HepG2 (cell line): ENCODE results near the gene FUCA1. TPM values are rescaled to one million over a fixed set of nuclear protein-coding genes. Genes with fewer than 3 reads are reported as not detected.
A peak's percentile ranks its signal among the peaks of the same experiment; 100 is the strongest.

Source experiments
- CENPX ChIP-seq: sonication (generic); formaldehyde crosslinking; IDR thresholded peaks from 2 replicates; pipeline ENCODE4 v1.9.0; 2021; ENCODE audit warnings: mild to moderate bottlenecking, missing genetic modification reagents, moderate library complexity
- DNMT3B ChIP-seq: conservative IDR thresholded peaks from 2 replicates; pipeline ENCODE4 v1.6.1; 2016; ENCODE audit warnings: missing biosample characterization, control low read depth
- ELF4 ChIP-seq: sonication (generic); formaldehyde crosslinking; IDR thresholded peaks from 2 replicates; pipeline ENCODE4 v1.5.0; 2020; ENCODE audit warnings: missing genetic modification reagents, mild to moderate bottlenecking, moderate library complexity, borderline replicate concordance
- FOXK1 ChIP-seq: sonication (generic); formaldehyde crosslinking; IDR thresholded peaks from 2 replicates; pipeline ENCODE4 v1.4.0; 2020; ENCODE audit warnings: low read depth, missing genetic modification reagents, borderline replicate concordance
- FOXP4 ChIP-seq: sonication (generic); formaldehyde crosslinking; IDR thresholded peaks from 2 replicates; pipeline ENCODE4 v1.4.0; 2020; ENCODE audit warnings: missing genetic modification reagents
- GPBP1L1 ChIP-seq: sonication (generic); formaldehyde crosslinking; IDR thresholded peaks from 2 replicates; pipeline ENCODE4 v1.5.0; 2020; ENCODE audit warnings: mild to moderate bottlenecking, missing genetic modification reagents
- HIC2 ChIP-seq: sonication (generic); formaldehyde crosslinking; IDR thresholded peaks from 2 replicates; pipeline ENCODE4 v1.9.0; 2022; ENCODE audit warnings: low read depth, missing genetic modification reagents
- KLF6 ChIP-seq: IDR thresholded peaks from 2 replicates; pipeline ENCODE4 v1.8.0; 2016; ENCODE audit warnings: missing biosample characterization, missing genetic modification reagents
- LCORL ChIP-seq, 2 experiments: fragments of 450-650 bp in 1 of 2; sonication (generic) in 1 of 2; formaldehyde crosslinking in 1 of 2; IDR thresholded peaks; 2 replicates each; pipeline versions ENCODE4 v1.5.0 to v1.6.1; 2017 to 2020; ENCODE audit warnings: antibody characterized with exemption in 1 of 2, missing genetic modification reagents in 1 of 2
- MEF2D ChIP-seq: sonication (generic); formaldehyde crosslinking; IDR thresholded peaks from 2 replicates; pipeline ENCODE4 v1.5.1; 2020; ENCODE audit warnings: mild to moderate bottlenecking, missing genetic modification reagents
- NFIC ChIP-seq: IDR thresholded peaks from 2 replicates; pipeline ENCODE4 v1.6.1; 2012; ENCODE audit warnings: mild to moderate bottlenecking, low read length, inconsistent platforms
- NR2F2 ChIP-seq: IDR thresholded peaks from 2 replicates; pipeline ENCODE4 v1.6.1; 2012; ENCODE audit warnings: low read depth, inconsistent platforms, borderline replicate concordance
- POLR2A ChIP-seq, 2 experiments: IDR thresholded peaks; 2 replicates each; pipeline ENCODE4 v1.6.1; 2011; ENCODE audit warnings: low read depth in 2 of 2, low read length in 2 of 2, mild to moderate bottlenecking in 1 of 2, moderate library complexity in 1 of 2; ENCODE audit not compliant: insufficient read depth in 1 of 2
- REST ChIP-seq, 2 experiments: IDR thresholded peaks; 2 replicates each; pipeline ENCODE4 v1.6.1; 2011 to 2012; ENCODE audit warnings: low read length in 2 of 2, borderline replicate concordance in 1 of 2, low read depth in 1 of 2, mild to moderate bottlenecking in 1 of 2, moderate library complexity in 1 of 2
- RFX5 ChIP-seq: IDR thresholded peaks from 2 replicates; pipeline ENCODE4 v1.6.1; 2011; ENCODE audit warnings: low read depth, low read length, improper control_type of control experiment
- SMAD9 ChIP-seq: sonication (generic); formaldehyde crosslinking; IDR thresholded peaks from 2 replicates; pipeline ENCODE4 v1.5.1; 2020; ENCODE audit warnings: mild to moderate bottlenecking, missing genetic modification reagents
- SRSF4 ChIP-seq: fragments of 200-400 bp; formaldehyde crosslinking; IDR thresholded peaks from one replicate; pipeline ENCODE4 v1.6.1; 2018; ENCODE audit warnings: mild to moderate bottlenecking, low read depth, low read length, moderate library complexity; ENCODE audit not compliant: poor library complexity, severe bottlenecking
- U2AF2 ChIP-seq: fragments of 200-400 bp; formaldehyde crosslinking; IDR thresholded peaks from 2 replicates; pipeline ENCODE4 v1.6.1; 2017; ENCODE audit warnings: low read depth, mild to moderate bottlenecking, low read length
- ZBTB1 ChIP-seq: sonication (generic); formaldehyde crosslinking; IDR thresholded peaks from 2 replicates; pipeline ENCODE4 v1.4.0; 2020; ENCODE audit warnings: missing genetic modification reagents, borderline replicate concordance
- ZNF441 ChIP-seq: sonication (generic); formaldehyde crosslinking; IDR thresholded peaks from 2 replicates; pipeline ENCODE4 v1.7.0; 2021; ENCODE audit warnings: missing genetic modification reagents, borderline replicate concordance
- ZNF550 ChIP-seq: sonication (generic); formaldehyde crosslinking; IDR thresholded peaks from 2 replicates; pipeline ENCODE4 v1.4.0; 2020; ENCODE audit warnings: mild to moderate bottlenecking, missing genetic modification reagents, borderline replicate concordance
- ZNF816 ChIP-seq: sonication (generic); formaldehyde crosslinking; IDR thresholded peaks from 2 replicates; pipeline ENCODE4 v1.8.0; 2022; ENCODE audit warnings: missing genetic modification reagents, mild to moderate bottlenecking, borderline replicate concordance
- ZSCAN25 ChIP-seq: sonication (generic); formaldehyde crosslinking; IDR thresholded peaks from 2 replicates; pipeline ENCODE4 v1.8.0; 2022; ENCODE audit warnings: mild to moderate bottlenecking, missing genetic modification reagents
- polyA plus RNA-seq, 8 experiments: library from polyadenylated mRNA; depleted of rRNA in 3 of 8; stranded (reverse) in 7 of 8; unstranded in 1 of 8; fragments of >200 nt; fragmentation: Illumina TruSeq in 4 of 8; extraction: Trizol in 4 of 8; gene quantifications; 2 replicates each; pipeline versions ENCODE4 v1.2.1 to v1.2.3, GENCODE V29; 2011 to 2016; ENCODE audit warnings: low read depth in 4 of 8, missing spikeins in 1 of 8, mixed read lengths in 1 of 8; ENCODE audit not compliant: insufficient read depth in 1 of 8
- total RNA-seq, 5 experiments: library from RNA; depleted of rRNA; stranded (reverse); fragments of >200 nt; fragmentation: Illumina TruSeq; extraction: Trizol; gene quantifications; 2 replicates each; pipeline ENCODE4 v1.2.3, GENCODE V29; 2016; ENCODE audit warnings: low read depth in 1 of 5

The FUCA1 gene
- total and polyA plus RNA-seq, 2 of the 13 experiments (the other 11 are each of a cell fraction or from before 2014, with no cell fraction given): 32.7 to 33.6 TPM

GRCh38 chr1:23838401-23838866, 29.7 kb downstream of the FUCA1 start (continued):
- no peak for TF ChIP-seq REST (IDR thresholded peaks at IDR 0.05; ENCODE audit: borderline replicate concordance in 1 of 2, low read depth in 1 of 2, low read length in 2 of 2)
- TF ChIP-seq ZNF550 (CRISPR knock-in tag): no peak
- no peak for TF ChIP-seq U2AF2
- no peak for TF ChIP-seq MEF2D (CRISPR knock-in tag)
- TF ChIP-seq ZNF441 (CRISPR knock-in tag): no peak
- TF ChIP-seq LCORL (IDR thresholded peaks at IDR 0.05): no peak
- TF ChIP-seq LCORL (CRISPR knock-in tag; IDR thresholded peaks at IDR 0.05): peak; percentile 43; the same call in 1 of the 2 replicates
- no peak for TF ChIP-seq CENPX
- no peak for TF ChIP-seq KLF6
- no peak for TF ChIP-seq ZBTB1 (CRISPR knock-in tag)
- no peak for TF ChIP-seq NR2F2
- no peak for TF ChIP-seq RFX5
- no peak for TF ChIP-seq ZSCAN25 (CRISPR knock-in tag)
- TF ChIP-seq NFIC: no peak
- no peak for TF ChIP-seq GPBP1L1 (CRISPR knock-in tag)
- no peak for TF ChIP-seq FOXK1 (CRISPR knock-in tag)
- TF ChIP-seq SMAD9 (CRISPR knock-in tag): no peak
- TF ChIP-seq SRSF4: no peak
- no peak for TF ChIP-seq ZNF816
- TF ChIP-seq HIC2 (CRISPR knock-in tag): 0 out of 2 replicates have a peak, but pooled peaks have one; percentile 44
- no peak; a peak in 1 of 4 replicates for TF ChIP-seq POLR2A (IDR thresholded peaks at IDR 0.05; ENCODE audit: insufficient read depth in 1 of 2, low read depth in 2 of 2, low read length in 2 of 2)
- TF ChIP-seq FOXP4 (CRISPR knock-in tag): no peak
- TF ChIP-seq DNMT3B: no peak
- TF ChIP-seq ELF4 (CRISPR knock-in tag): no peak
